Neural progenitor cell (in vitro differentiated cells): ENCODE data around the gene PITRM1. TPM values are rescaled to one million over a fixed set of nuclear protein-coding genes. Genes with fewer than 3 reads are reported as not detected.
A peak's percentile ranks its signal among the peaks of the same experiment; 100 is the strongest.

Experiments used
- DNase-seq: peaks from one replicate; pipeline ENCODE4 v3.0.0-alpha.2; 2016; ENCODE audit warnings: low spot score
- H2AFZ ChIP-seq: fragments of 200-600 bp; sonication (generic); replicated peaks from 2 replicates; pipeline ENCODE4 v1.6.1; 2016; ENCODE audit warnings: antibody characterized with exemption
- H3F3A ChIP-seq: fragments of 200-600 bp; sonication (generic); 2 replicates; pipeline ENCODE4 v1.6.1; 2016; ENCODE audit warnings: antibody characterized with exemption, low read depth
- H3K27ac ChIP-seq: fragments of 200-600 bp; sonication (generic); 2 replicates; pipeline ENCODE4 v1.5.1; 2016; ENCODE audit warnings: mild to moderate bottlenecking
- H3K27me3 ChIP-seq: fragments of 200-600 bp; sonication (generic); 2 replicates; pipeline ENCODE4 v1.6.1; 2016; ENCODE audit warnings: mild to moderate bottlenecking, moderate library complexity
- H3K36me3 ChIP-seq: fragments of 200-600 bp; sonication (generic); 2 replicates; pipeline ENCODE4 v1.5.1; 2016
- H3K4me1 ChIP-seq: fragments of 200-600 bp; sonication (generic); 2 replicates; pipeline ENCODE4 v1.6.1; 2016; ENCODE audit warnings: mixed run types
- H3K4me2 ChIP-seq: fragments of 200-600 bp; sonication (generic); 2 replicates; pipeline ENCODE4 v1.6.1; 2016
- H3K4me3 ChIP-seq: fragments of 200-600 bp; sonication (generic); 2 replicates; pipeline ENCODE4 v1.5.1; 2016
- H3K79me2 ChIP-seq: fragments of 200-600 bp; sonication (generic); 2 replicates; pipeline ENCODE4 v1.6.1; 2016; ENCODE audit warnings: low read depth
- H3K9ac ChIP-seq: fragments of 200-600 bp; sonication (generic); 2 replicates; pipeline ENCODE4 v1.6.1; 2016
- H3K9me3 ChIP-seq: fragments of 200-600 bp; sonication (generic); 2 replicates; pipeline ENCODE4 v1.5.1; 2016; ENCODE audit warnings: low read depth
- H4K20me1 ChIP-seq: fragments of 200-600 bp; sonication (generic); 2 replicates; pipeline ENCODE4 v1.6.1; 2016; ENCODE audit warnings: low read depth
- H3K27ac Mint-ChIP-seq: 3 replicates; pipeline ENCODE4 v1.8.0; 2021; ENCODE audit warnings: mixed read lengths
- H3K27me3 Mint-ChIP-seq: 2 replicates; pipeline ENCODE4 v1.8.0; 2022; ENCODE audit warnings: low read depth, mild to moderate bottlenecking, inconsistent platforms, moderate library complexity, mixed read lengths; ENCODE audit not compliant: insufficient read depth
- H3K36me3 Mint-ChIP-seq: 3 replicates; pipeline ENCODE4 v1.8.0; 2021; ENCODE audit warnings: mixed read lengths
- H3K4me1 Mint-ChIP-seq: 3 replicates; pipeline ENCODE4 v1.8.0; 2021; ENCODE audit warnings: mixed read lengths
- H3K4me3 Mint-ChIP-seq: 3 replicates; pipeline ENCODE4 v1.8.0; 2021; ENCODE audit warnings: mild to moderate bottlenecking, moderate library complexity, mixed read lengths
- H3K9me3 Mint-ChIP-seq: 3 replicates; pipeline ENCODE4 v1.8.0; 2020; ENCODE audit warnings: mixed read lengths
- CTCF ChIP-seq: fragments of 200-600 bp; sonication (generic); IDR thresholded peaks from 2 replicates; pipeline ENCODE4 v1.5.1; 2017; ENCODE audit warnings: antibody characterized with exemption, mild to moderate bottlenecking
- EZH2 ChIP-seq: fragments of 200-600 bp; sonication (generic); IDR thresholded peaks from 2 replicates; pipeline ENCODE4 v1.6.1; 2017; ENCODE audit warnings: antibody characterized with exemption, mild to moderate bottlenecking, moderate library complexity
- EZH2phosphoT487 ChIP-seq: fragments of 200-600 bp; sonication (generic); IDR thresholded peaks from 2 replicates; pipeline ENCODE4 v1.6.1; 2017; ENCODE audit warnings: antibody characterized with exemption
- total RNA-seq: library from RNA; depleted of rRNA; stranded (reverse); fragments of >200 nt; gene quantifications from 2 replicates; pipeline ENCODE4 v1.2.3, GENCODE V29; 2015; ENCODE audit warnings: low replicate concordance

Gene PITRM1
- total RNA-seq, 1 donor from 2014 or later, result 38.0 TPM

DNA sequence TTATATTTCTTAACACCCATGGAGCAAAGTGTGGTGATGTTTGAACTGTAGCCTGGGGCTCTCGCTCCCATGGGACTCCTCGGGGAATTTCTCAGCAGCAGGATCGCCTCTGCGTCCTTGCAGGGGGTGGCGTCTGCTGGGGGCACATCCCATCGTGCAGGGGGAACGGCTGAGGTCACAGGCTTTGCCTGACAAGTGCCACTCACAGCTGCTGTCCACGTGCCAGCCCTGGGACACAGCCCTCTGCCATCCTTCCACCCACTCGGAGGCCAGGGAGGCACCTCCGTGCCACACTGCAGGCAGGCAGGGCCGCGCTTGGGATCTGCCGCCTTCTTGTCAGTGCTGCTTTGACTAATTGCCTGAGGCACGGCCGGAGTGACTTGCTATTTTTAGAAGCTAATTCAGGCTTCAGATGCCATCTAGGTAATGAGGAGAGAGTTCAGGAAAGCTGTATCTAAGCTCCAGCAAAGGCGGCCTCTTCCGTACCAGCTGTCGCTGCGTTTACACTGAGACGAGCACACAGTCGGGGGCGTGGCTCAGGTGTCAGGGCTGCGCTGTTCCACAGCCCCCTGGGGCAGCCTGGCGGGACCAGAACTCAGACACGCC lies 45.7 kb downstream of the PITRM1 start:
- Mint-ChIP-seq H3K4me1 (peaks cover 7% of the 10 kb centered on the region), H3K27me3 (peaks cover 3% of the 10 kb centered on the region), H3K27ac (no peak overlapping the region), H3K4me3 (no peak overlapping the region), H3K36me3 (peaks cover 8% of the 10 kb centered on the region), H3K9me3 (no peaks in the 10 kb centered on the region)
- Histone ChIP-seq H3K36me3 (no peaks in the 10 kb centered on the region), H3K9ac (no peak overlapping the region), H3K9me3 (no peaks in the 10 kb centered on the region), H3K4me2 (no peak overlapping the region), H3F3A (no peaks in the 10 kb centered on the region), H2AFZ (no peak overlapping the region), H3K79me2 (no peaks in the 10 kb centered on the region), H3K27ac (no peak overlapping the region), H3K4me3 (no peak overlapping the region), H3K4me1 (peaks cover 13% of the 10 kb centered on the region), H4K20me1 (no peaks in the 10 kb centered on the region), H3K27me3 (no peaks in the 10 kb centered on the region)
- TF ChIP-seq CTCF (no peak), EZH2 (no peak), EZH2phosphoT487 (no peak)
- peak; percentile 42 for DNase-seq

GRCh38 chr10:3126249-3126648 lies 46.3 kb downstream of the PITRM1 start:
- Histone ChIP-seq H3F3A (no peaks in the 10 kb centered on the region), H3K9ac (no peak overlapping the region), H3K4me2 (no peak overlapping the region), H3K27ac (no peak overlapping the region), H2AFZ (no peak overlapping the region), H3K36me3 (no peaks in the 10 kb centered on the region), H3K79me2 (no peaks in the 10 kb centered on the region), H3K27me3 (no peaks in the 10 kb centered on the region), H4K20me1 (no peaks in the 10 kb centered on the region), H3K4me3 (no peak overlapping the region), H3K4me1 (peaks cover 13% of the 10 kb centered on the region), H3K9me3 (no peaks in the 10 kb centered on the region)
- no peak for TF ChIP-seq CTCF
- no peak for TF ChIP-seq EZH2phosphoT487
- no peak for TF ChIP-seq EZH2
- H3K36me3 Mint-ChIP-seq, result peaks cover 8% of the 10 kb centered on the region
- H3K27me3 Mint-ChIP-seq, result peaks cover 3% of the 10 kb centered on the region
- H3K27ac Mint-ChIP-seq, result peak overlapping the region; percentile 33
- H3K4me3 Mint-ChIP-seq, result no peak overlapping the region
- H3K9me3 Mint-ChIP-seq, result no peaks in the 10 kb centered on the region
- no peak for DNase-seq
- H3K4me1 Mint-ChIP-seq, result peaks cover 7% of the 10 kb centered on the region

DNA sequence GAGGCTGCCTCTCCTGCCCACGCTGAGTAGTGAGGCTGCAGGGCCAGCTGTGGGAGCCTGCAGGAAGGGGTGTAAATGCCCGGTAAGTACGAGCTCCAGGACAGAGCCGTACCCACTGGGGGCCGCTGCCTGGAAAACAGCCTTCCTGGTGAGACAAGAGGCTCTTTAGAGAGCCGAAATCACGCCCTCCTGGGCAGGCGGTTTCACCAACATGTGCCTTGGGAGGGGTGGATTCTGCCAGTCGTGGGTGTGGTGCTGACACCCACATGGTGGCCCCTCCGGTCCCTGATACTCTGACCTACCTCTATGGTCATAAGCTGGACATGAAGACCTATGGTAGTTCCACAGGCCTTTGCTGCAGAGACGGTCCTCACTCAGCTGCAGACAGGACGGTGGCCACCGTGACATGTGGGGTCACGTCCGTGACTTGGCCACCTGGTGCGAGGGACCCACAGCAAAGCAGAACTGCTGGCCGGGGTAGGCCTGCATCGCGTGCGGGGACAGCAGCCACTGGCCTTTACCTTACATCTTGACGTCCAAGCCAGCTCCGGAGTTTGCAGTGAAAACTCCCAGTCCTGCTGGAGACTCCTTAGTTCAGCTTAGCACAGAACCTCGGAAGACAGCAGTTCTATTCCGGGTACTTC lies 46.9 kb downstream of the PITRM1 start:
- no peak overlapping the region for H3K27ac Mint-ChIP-seq
- Histone ChIP-seq H3K4me1 (peaks cover 13% of the 10 kb centered on the region), H2AFZ (no peak overlapping the region), H3K36me3 (no peaks in the 10 kb centered on the region), H3K9ac (no peak overlapping the region), H3K4me2 (no peak overlapping the region), H3K27me3 (no peaks in the 10 kb centered on the region), H3F3A (no peaks in the 10 kb centered on the region), H4K20me1 (no peaks in the 10 kb centered on the region), H3K79me2 (no peaks in the 10 kb centered on the region), H3K4me3 (no peak overlapping the region), H3K9me3 (no peaks in the 10 kb centered on the region), H3K27ac (no peak overlapping the region)
- H3K36me3 Mint-ChIP-seq, result peaks cover 8% of the 10 kb centered on the region
- H3K9me3 Mint-ChIP-seq, result no peaks in the 10 kb centered on the region
- no peak for TF ChIP-seq EZH2phosphoT487
- no peak for TF ChIP-seq CTCF
- no peak for TF ChIP-seq EZH2
- peaks cover 7% of the 10 kb centered on the region for H3K4me1 Mint-ChIP-seq
- H3K4me3 Mint-ChIP-seq, result no peak overlapping the region
- peaks cover 3% of the 10 kb centered on the region for H3K27me3 Mint-ChIP-seq
- no peak for DNase-seq
